Liver (tissue), 9 donors: ENCODE data around the gene PARP14. TPM values are rescaled to one million over a fixed set of nuclear protein-coding genes. Genes with fewer than 3 reads are reported as not detected.

ENCODE experiments used
- DNase-seq: peaks from one replicate; pipeline ENCODE4 v3.0.0-alpha.2; 2017; ENCODE audit warnings: low spot score
- H3K27ac ChIP-seq, 2 donors: one replicate each; pipeline ENCODE4 v1.7.0; 2013; ENCODE audit warnings: inconsistent platforms in 2 of 2, low read length in 2 of 2, control low read depth in 1 of 2, low read depth in 1 of 2, mild to moderate bottlenecking in 1 of 2
- H3K27me3 ChIP-seq, 4 donors: one replicate each; pipeline versions ENCODE4 v1.6.1 to v1.7.0; 2013; ENCODE audit warnings: low read length in 3 of 4, inconsistent platforms in 1 of 4, mild to moderate bottlenecking in 1 of 4, moderate library complexity in 1 of 4; ENCODE audit not compliant: control insufficient read depth in 4 of 4, insufficient read depth in 4 of 4
- H3K36me3 ChIP-seq, 4 donors: one replicate each; pipeline versions ENCODE4 v1.6.1 to v1.7.0; 2013; ENCODE audit warnings: low read length in 3 of 4, mild to moderate bottlenecking in 3 of 4, low read depth in 1 of 4, moderate library complexity in 1 of 4; ENCODE audit not compliant: control insufficient read depth in 4 of 4, insufficient read depth in 3 of 4
- H3K4me1 ChIP-seq, 4 donors: one replicate each; pipeline versions ENCODE4 v1.6.1 to v1.7.0; 2013; ENCODE audit warnings: low read length in 3 of 4, mild to moderate bottlenecking in 3 of 4, moderate library complexity in 1 of 4; ENCODE audit not compliant: control insufficient read depth in 4 of 4, insufficient read depth in 4 of 4
- H3K4me3 ChIP-seq, 3 donors: one replicate each; pipeline versions ENCODE4 v1.6.1 to v1.7.0; 2013; ENCODE audit warnings: low read length in 3 of 3, control low read depth in 1 of 3, low read depth in 1 of 3, mild to moderate bottlenecking in 1 of 3
- H3K9ac ChIP-seq, 2 donors: one replicate each; pipeline ENCODE4 v1.7.0; 2013; ENCODE audit warnings: low read length in 2 of 2, mild to moderate bottlenecking in 2 of 2, moderate library complexity in 2 of 2, control low read depth in 1 of 2, low read depth in 1 of 2
- H3K9me3 ChIP-seq, 4 donors: one replicate each; pipeline versions ENCODE4 v1.6.1 to v1.7.0; 2013; ENCODE audit warnings: low read length in 3 of 4; ENCODE audit not compliant: control insufficient read depth in 4 of 4
- EGR1 ChIP-seq, 2 donors: IDR thresholded peaks; 2 replicates each; pipeline ENCODE4 v1.6.1; 2016 to 2018; ENCODE audit warnings: antibody characterized with exemption in 2 of 2, low read depth in 2 of 2
- FOXA1 ChIP-seq: IDR thresholded peaks from 2 replicates; pipeline ENCODE4 v1.6.1; 2016; ENCODE audit warnings: antibody characterized with exemption
- FOXA2 ChIP-seq: IDR thresholded peaks from 2 replicates; pipeline ENCODE4 v1.6.1; 2016; ENCODE audit warnings: antibody characterized with exemption
- GABPA ChIP-seq, 2 donors: IDR thresholded peaks in 1 of 2; conservative IDR thresholded peaks in 1 of 2; 2 replicates each; pipeline ENCODE4 v1.6.1; 2016; ENCODE audit warnings: antibody characterized with exemption in 2 of 2, mild to moderate bottlenecking in 1 of 2, moderate library complexity in 1 of 2
- HNF4A ChIP-seq, 2 donors: conservative IDR thresholded peaks; 2 replicates each; pipeline ENCODE4 v1.6.1; 2016; ENCODE audit warnings: antibody characterized with exemption in 2 of 2, mild to moderate bottlenecking in 2 of 2
- HNF4G ChIP-seq: IDR thresholded peaks from 2 replicates; pipeline ENCODE4 v1.6.1; 2016; ENCODE audit warnings: antibody characterized with exemption
- JUND ChIP-seq, 2 donors: IDR thresholded peaks; 2 replicates each; pipeline ENCODE4 v1.6.1; 2016; ENCODE audit warnings: antibody characterized with exemption in 2 of 2
- MAX ChIP-seq: IDR thresholded peaks from 2 replicates; pipeline ENCODE4 v1.6.1; 2016; ENCODE audit warnings: antibody characterized with exemption
- NR2F2 ChIP-seq: IDR thresholded peaks from 2 replicates; pipeline ENCODE4 v1.6.1; 2016; ENCODE audit warnings: antibody characterized with exemption
- RAD21 ChIP-seq, 2 donors: IDR thresholded peaks; 2 replicates each; pipeline ENCODE4 v1.6.1; 2016; ENCODE audit warnings: antibody characterized with exemption in 2 of 2, mild to moderate bottlenecking in 2 of 2
- RXRA ChIP-seq, 2 donors: IDR thresholded peaks; 2 replicates each; pipeline ENCODE4 v1.6.1; 2017 to 2018; ENCODE audit warnings: antibody characterized with exemption in 2 of 2, mild to moderate bottlenecking in 1 of 2
- SP1 ChIP-seq: IDR thresholded peaks from 2 replicates; pipeline ENCODE4 v1.6.1; 2018; ENCODE audit warnings: antibody characterized with exemption, mild to moderate bottlenecking
- TAF1 ChIP-seq: conservative IDR thresholded peaks from 2 replicates; pipeline ENCODE4 v1.6.1; 2016; ENCODE audit warnings: antibody characterized with exemption, mild to moderate bottlenecking
- YY1 ChIP-seq: IDR thresholded peaks from 2 replicates; pipeline ENCODE4 v1.6.1; 2016; ENCODE audit warnings: antibody characterized with exemption, mild to moderate bottlenecking
- ZBTB33 ChIP-seq: IDR thresholded peaks from 2 replicates; pipeline ENCODE4 v1.6.1; 2016; ENCODE audit warnings: antibody characterized with exemption
- WGBS: extraction: QIAGEN DNeasy Blood & Tissue Kit; methylation state at CpG from one replicate; pipeline ENCODE4 v1.1.7; 2013; 5-methylcytosine and 5-hydroxymethylcytosine counted together
- polyA plus RNA-seq, 2 donors: library from polyadenylated mRNA; stranded (reverse) in 1 of 2; unstranded in 1 of 2; fragments of 200-250 nt in 1 of 2; fragments of >200 nt in 1 of 2; fragmentation: Nextera tagmentation in 1 of 2; extraction: Ambion mirVana in 1 of 2; gene quantifications; one replicate each; pipeline versions ENCODE4 v1.2.1 to v1.2.3, GENCODE V29; 2013 to 2015
- total RNA-seq, 2 donors: library from RNA; depleted of rRNA; stranded (reverse); fragments of >200 nt; gene quantifications; one replicate each; pipeline ENCODE4 v1.2.3, GENCODE V29; 2014
- TF ChIP-seq, protein P1 (sequence below): IDR thresholded peaks from 2 replicates; pipeline ENCODE4 v1.6.1; 2016; ENCODE audit warnings: antibody characterized with exemption, mild to moderate bottlenecking
- TF ChIP-seq, protein P2 (sequence below): fragments of 150-350 bp; IDR thresholded peaks from 2 replicates; pipeline ENCODE4 v1.5.1; 2017; ENCODE audit warnings: improper control_type of control experiment, low read depth, low read length; ENCODE audit not compliant: missing input control
- TF ChIP-seq, protein P3 (sequence below): IDR thresholded peaks from 2 replicates; pipeline ENCODE4 v1.6.1; 2016; ENCODE audit warnings: antibody characterized with exemption
- donor health status: healthy.
- donor health status: healthy.
- donor health status: healthy.
- donor health status: healthy.
- donor health status: healthy.

PARP14 gene
- total and polyA plus RNA-seq, 4 donors = 13.1 to 79.7 (median 23.4) TPM

GRCh38 chr3:122772827-122773226 is 92.2 kb downstream of the PARP14 start:
- no peak for TF ChIP-seq RXRA (IDR thresholded peaks at IDR 0.05)
- TF ChIP-seq NR2F2 = no peak
- TF ChIP-seq SP1 = no peak
- TF ChIP-seq MAX = no peak
- TF ChIP-seq, protein P1, sequence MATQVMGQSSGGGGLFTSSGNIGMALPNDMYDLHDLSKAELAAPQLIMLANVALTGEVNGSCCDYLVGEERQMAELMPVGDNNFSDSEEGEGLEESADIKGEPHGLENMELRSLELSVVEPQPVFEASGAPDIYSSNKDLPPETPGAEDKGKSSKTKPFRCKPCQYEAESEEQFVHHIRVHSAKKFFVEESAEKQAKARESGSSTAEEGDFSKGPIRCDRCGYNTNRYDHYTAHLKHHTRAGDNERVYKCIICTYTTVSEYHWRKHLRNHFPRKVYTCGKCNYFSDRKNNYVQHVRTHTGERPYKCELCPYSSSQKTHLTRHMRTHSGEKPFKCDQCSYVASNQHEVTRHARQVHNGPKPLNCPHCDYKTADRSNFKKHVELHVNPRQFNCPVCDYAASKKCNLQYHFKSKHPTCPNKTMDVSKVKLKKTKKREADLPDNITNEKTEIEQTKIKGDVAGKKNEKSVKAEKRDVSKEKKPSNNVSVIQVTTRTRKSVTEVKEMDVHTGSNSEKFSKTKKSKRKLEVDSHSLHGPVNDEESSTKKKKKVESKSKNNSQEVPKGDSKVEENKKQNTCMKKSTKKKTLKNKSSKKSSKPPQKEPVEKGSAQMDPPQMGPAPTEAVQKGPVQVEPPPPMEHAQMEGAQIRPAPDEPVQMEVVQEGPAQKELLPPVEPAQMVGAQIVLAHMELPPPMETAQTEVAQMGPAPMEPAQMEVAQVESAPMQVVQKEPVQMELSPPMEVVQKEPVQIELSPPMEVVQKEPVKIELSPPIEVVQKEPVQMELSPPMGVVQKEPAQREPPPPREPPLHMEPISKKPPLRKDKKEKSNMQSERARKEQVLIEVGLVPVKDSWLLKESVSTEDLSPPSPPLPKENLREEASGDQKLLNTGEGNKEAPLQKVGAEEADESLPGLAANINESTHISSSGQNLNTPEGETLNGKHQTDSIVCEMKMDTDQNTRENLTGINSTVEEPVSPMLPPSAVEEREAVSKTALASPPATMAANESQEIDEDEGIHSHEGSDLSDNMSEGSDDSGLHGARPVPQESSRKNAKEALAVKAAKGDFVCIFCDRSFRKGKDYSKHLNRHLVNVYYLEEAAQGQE = no peak
- TF ChIP-seq GABPA (IDR thresholded peaks at IDR 0.05 in 1 of 2, conservative IDR thresholded peaks at IDR 0.05 in 1 of 2) = no peak
- no peak for TF ChIP-seq YY1
- no peak for TF ChIP-seq HNF4G
- TF ChIP-seq, protein P2, sequence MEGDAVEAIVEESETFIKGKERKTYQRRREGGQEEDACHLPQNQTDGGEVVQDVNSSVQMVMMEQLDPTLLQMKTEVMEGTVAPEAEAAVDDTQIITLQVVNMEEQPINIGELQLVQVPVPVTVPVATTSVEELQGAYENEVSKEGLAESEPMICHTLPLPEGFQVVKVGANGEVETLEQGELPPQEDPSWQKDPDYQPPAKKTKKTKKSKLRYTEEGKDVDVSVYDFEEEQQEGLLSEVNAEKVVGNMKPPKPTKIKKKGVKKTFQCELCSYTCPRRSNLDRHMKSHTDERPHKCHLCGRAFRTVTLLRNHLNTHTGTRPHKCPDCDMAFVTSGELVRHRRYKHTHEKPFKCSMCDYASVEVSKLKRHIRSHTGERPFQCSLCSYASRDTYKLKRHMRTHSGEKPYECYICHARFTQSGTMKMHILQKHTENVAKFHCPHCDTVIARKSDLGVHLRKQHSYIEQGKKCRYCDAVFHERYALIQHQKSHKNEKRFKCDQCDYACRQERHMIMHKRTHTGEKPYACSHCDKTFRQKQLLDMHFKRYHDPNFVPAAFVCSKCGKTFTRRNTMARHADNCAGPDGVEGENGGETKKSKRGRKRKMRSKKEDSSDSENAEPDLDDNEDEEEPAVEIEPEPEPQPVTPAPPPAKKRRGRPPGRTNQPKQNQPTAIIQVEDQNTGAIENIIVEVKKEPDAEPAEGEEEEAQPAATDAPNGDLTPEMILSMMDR = no peak
- TF ChIP-seq TAF1 = no peak
- no peak for TF ChIP-seq ZBTB33
- TF ChIP-seq HNF4A (conservative IDR thresholded peaks at IDR 0.05) = no peak
- TF ChIP-seq EGR1 (IDR thresholded peaks at IDR 0.05; ENCODE audit: low read depth in 2 of 2) = no peak
- no peak for TF ChIP-seq RAD21 (IDR thresholded peaks at IDR 0.05)
- TF ChIP-seq, protein P3, sequence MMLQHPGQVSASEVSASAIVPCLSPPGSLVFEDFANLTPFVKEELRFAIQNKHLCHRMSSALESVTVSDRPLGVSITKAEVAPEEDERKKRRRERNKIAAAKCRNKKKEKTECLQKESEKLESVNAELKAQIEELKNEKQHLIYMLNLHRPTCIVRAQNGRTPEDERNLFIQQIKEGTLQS = no peak
- TF ChIP-seq JUND (IDR thresholded peaks at IDR 0.05) = no peak
- TF ChIP-seq FOXA1 = no peak
- no peak for TF ChIP-seq FOXA2
- Histone ChIP-seq H3K9me3 (no peaks in the 10 kb centered on the region), H3K27ac (no peak overlapping the region), H3K27me3 (no peaks in the 10 kb centered on the region), H3K36me3 (peaks cover 0 to 3% (median 0%) of the 10 kb centered on the region in 4 donors), H3K4me3 (no peak overlapping the region), H3K4me1 (no peaks in the 10 kb centered on the region), H3K9ac (no peak overlapping the region)
- DNase-seq = no peak
- WGBS = 91% methylated on average over 1 of the region's 1 CpG
